ENCODE results near the gene TMOD2. TPM values are rescaled to one million over a fixed set of nuclear protein-coding genes. Genes with fewer than 3 reads are reported as not detected.

The TMOD2 gene
- 10 to 100 TPM in 3 of 4 donors, 1 to 10 TPM in 1; 7.1 to 14.1 (median 11.0) TPM for total RNA-seq

DNA sequence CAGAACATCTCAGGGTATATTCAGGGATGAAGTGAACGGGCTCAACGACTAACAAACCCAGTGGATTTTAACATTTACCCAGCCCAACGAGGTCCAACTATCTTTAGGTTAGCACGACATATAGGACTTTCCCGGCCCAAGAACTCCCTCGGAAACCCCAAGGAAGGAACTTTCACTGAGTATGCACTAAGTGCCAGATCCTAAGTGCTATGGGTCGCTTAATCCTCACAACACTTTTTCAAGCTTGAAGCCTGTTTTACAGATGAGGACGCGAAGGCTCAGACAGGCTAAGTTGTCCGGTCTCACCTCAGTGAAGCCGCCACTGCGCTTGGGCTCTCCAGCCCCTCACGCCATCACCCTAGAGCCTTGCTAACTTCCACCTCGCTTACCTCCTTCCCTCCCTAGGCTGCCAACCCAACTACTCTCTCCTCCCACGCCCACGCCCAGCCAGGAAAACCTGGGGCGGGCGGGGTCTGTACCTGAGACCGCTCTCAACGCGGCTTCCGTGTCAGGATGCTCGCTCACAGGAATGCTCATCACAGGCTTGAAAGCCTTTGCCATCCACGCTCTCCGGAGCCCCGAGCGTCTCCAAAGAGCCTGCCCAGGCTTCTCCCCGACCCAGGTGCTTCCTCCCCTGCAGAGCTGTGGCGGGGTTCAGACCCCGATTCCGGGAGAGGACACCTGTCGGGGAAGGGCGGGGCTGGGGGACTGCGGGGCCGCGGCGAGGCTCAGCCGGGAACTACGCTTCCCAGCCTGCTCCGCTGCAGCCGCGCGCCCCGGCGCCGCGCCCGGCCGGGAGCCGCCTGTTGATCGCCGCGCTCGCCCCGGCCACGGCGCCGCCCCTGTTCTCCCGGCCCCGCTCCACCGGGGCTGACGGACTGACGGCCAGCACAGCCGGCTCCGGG lies at the start of gene TMOD2:
Gene TMOD2 (plus strand): TSS at position 806 of the 905 bp plus-strand sequence. CDS start 14,845 bp downstream, outside the sequence.
- Histone ChIP-seq H3K27ac (peak within 1 kb of the TSS in 1 of 3 donors; percentile 36), H3K27me3 (no peaks in the 10 kb centered on the region), H3K4me1 (peaks cover 9 to 10% of the 10 kb centered on the region in 2 donors), H3K36me3 (no peaks in the 10 kb centered on the region), H3K4me3 (replicated peaks in 1 of 3) (peak within 1 kb of the TSS in 2 of 3 donors; percentile 14 to 49), H3K9me3 (no peaks in the 10 kb centered on the region)
- WGBS, 2 donors: 9 to 14% methylated on average over 22 to 23 of the region's 65 CpGs
- peak; percentile 55 for DNase-seq
- intact Hi-C loops (cut with DNase I): no loop called here
- no peak for TF ChIP-seq POLR2A (IDR thresholded peaks at IDR 0.05)
- TF ChIP-seq, protein P1, sequence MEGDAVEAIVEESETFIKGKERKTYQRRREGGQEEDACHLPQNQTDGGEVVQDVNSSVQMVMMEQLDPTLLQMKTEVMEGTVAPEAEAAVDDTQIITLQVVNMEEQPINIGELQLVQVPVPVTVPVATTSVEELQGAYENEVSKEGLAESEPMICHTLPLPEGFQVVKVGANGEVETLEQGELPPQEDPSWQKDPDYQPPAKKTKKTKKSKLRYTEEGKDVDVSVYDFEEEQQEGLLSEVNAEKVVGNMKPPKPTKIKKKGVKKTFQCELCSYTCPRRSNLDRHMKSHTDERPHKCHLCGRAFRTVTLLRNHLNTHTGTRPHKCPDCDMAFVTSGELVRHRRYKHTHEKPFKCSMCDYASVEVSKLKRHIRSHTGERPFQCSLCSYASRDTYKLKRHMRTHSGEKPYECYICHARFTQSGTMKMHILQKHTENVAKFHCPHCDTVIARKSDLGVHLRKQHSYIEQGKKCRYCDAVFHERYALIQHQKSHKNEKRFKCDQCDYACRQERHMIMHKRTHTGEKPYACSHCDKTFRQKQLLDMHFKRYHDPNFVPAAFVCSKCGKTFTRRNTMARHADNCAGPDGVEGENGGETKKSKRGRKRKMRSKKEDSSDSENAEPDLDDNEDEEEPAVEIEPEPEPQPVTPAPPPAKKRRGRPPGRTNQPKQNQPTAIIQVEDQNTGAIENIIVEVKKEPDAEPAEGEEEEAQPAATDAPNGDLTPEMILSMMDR (IDR thresholded peaks at IDR 0.05): no peak

DNA sequence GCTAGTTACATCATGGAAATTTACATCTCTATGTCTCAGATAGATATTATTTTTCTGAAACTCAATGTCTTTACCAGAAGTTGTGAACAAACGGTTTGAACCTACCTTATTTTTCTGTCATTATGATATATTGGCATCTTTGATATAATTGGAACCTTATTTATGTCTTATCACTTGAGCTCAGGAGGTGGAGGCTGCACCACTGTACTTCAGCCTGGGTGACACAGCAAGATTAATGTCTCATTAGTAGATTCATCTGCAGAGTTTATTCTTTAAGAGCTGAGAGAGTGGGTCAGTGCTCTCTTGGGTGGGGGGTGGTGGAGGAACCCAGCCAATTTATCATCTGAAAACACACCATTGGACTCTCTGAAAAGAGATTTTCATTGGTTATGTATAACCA lies 48.7 kb upstream of the TMOD2 start:
- Histone ChIP-seq H3K27ac (no peak overlapping the region), H3K27me3 (no peaks in the 10 kb centered on the region), H3K36me3 (no peaks in the 10 kb centered on the region), H3K4me3 (replicated peaks in 1 of 3) (no peak overlapping the region), H3K4me1 (no peaks in the 10 kb centered on the region), H3K9me3 (no peaks in the 10 kb centered on the region)
- no peak for TF ChIP-seq POLR2A (IDR thresholded peaks at IDR 0.05)
- TF ChIP-seq, protein P1 (IDR thresholded peaks at IDR 0.05): no peak
- intact Hi-C loops (cut with DNase I): no loop called here
- WGBS, 2 donors: 60 to 78% methylated on average over 1 of the region's 1 CpG
- DNase-seq: no peak

DNA sequence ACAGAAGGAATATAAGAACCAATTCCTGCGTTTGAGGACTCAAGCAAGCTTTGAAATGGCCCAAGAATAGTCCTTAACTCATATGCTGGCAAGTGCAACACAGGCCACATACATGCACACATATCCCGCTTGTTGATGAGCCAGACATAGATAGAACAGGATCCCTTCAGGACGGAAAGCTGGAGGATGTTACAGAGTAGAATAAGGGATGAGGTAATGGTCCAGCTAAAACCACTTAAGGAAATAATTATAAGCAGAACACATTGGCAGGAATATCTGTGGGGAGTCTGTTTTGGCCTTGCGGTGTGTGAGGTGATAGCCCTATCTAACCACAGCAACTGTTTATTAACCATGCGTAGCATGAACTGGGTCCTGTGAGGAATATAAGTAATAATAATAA lies 45.1 kb upstream of the TMOD2 start:
- DNase-seq: no peak
- intact Hi-C loops (cut with DNase I): no loop called here

DNA sequence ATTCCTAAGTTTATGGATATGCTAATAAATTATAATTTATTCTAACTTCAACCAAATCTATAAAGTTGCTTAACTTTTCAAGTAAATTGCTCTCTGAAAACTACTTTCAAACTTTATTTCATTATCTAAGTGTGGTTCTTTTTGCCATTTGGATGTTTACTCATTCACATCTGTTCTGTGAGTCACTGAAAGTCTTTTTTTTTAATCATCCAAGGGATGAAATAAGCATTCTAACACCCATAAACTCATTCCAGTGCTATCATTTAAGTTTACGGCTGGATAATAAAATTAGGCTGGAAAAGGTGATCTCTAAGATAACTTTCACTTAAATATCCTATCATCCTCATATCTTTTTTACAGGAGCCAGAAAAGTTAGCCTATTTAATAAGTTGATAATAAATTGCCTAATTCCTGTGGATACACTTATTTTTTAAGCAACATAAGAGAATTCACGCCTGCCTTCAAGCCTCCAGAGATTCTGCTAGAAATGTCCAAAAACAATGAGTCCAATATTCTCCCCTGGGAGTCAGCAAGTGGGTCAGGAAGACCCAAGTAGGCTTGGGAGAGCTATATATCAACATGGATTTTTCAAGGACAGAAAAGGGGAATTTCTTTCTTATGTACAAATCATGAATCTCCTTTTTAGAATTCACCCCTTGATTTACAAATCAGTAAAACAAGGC lies 44.3 kb upstream of the TMOD2 start:
- no peaks in the 10 kb centered on the region for H3K4me1 ChIP-seq
- no peak for DNase-seq
- no peaks in the 10 kb centered on the region for H3K36me3 ChIP-seq
- no peak overlapping the region for H3K27ac ChIP-seq
- H3K4me3 ChIP-seq (replicated peaks in 1 of 3): no peak overlapping the region
- no peaks in the 10 kb centered on the region for H3K27me3 ChIP-seq
- H3K9me3 ChIP-seq: no peaks in the 10 kb centered on the region
- no peak for TF ChIP-seq POLR2A (IDR thresholded peaks at IDR 0.05)
- TF ChIP-seq, protein P1 (IDR thresholded peaks at IDR 0.05): no peak
- 86 to 87% methylated on average over 2 of the region's 2 CpGs for WGBS, 2 donors
- intact Hi-C loops (cut with DNase I): no loop called here

More for the DNA sequence above, 45.1 kb upstream of the TMOD2 start:
- TF ChIP-seq, protein P1 (IDR thresholded peaks at IDR 0.05): no peak
- no peak for TF ChIP-seq POLR2A (IDR thresholded peaks at IDR 0.05)
- no peaks in the 10 kb centered on the region for H3K4me1 ChIP-seq
- H3K36me3 ChIP-seq: no peaks in the 10 kb centered on the region
- no peaks in the 10 kb centered on the region for H3K9me3 ChIP-seq
- H3K27ac ChIP-seq: no peak overlapping the region
- no peak overlapping the region for H3K4me3 ChIP-seq (replicated peaks in 1 of 3)
- H3K27me3 ChIP-seq: no peaks in the 10 kb centered on the region
- WGBS, 2 donors: 61 to 81% methylated on average over 5 of the region's 5 CpGs

Data from thyroid gland (tissue), 4 donors.